Posterior cingulate gyrus (tissue), 11 donors: ENCODE measurements around the gene TSKU.

Experiments
- DNase-seq, 10 donors: peaks; one replicate each; pipeline versions ENCODE4 v3.0.0 to v3.0.0-alpha.2; 2020 to 2021; ENCODE audit warnings: mixed read lengths in 3 of 10
- intact Hi-C: fragments of 100-400 bp; cut with DNase I; formaldehyde crosslinking; loops from one replicate; pipeline ENCODE4 v1.15.1; 2023

The TSKU gene

DNA sequence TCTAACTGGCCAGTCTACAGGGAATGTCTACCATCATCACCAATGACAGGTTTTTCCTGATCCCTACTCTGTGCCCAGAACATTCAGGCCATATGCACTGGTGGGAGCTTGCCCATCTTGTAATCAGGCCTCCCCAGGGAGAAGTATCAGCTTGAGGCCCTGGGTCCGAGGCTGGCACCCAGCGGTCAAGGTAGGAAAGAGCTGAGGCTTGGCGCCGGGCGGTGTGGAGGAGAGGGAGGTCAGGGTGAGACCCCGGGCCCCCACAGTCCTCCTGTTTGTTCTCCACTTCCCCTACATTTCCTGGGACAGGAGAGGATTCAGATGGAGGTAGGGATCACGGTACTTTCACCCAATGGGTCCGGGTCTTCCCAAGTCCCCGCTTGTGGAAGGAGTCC is 15.5 kb downstream of the TSKU start:
- peak in 1 of 10 donors; percentile 66 for DNase-seq

DNA sequence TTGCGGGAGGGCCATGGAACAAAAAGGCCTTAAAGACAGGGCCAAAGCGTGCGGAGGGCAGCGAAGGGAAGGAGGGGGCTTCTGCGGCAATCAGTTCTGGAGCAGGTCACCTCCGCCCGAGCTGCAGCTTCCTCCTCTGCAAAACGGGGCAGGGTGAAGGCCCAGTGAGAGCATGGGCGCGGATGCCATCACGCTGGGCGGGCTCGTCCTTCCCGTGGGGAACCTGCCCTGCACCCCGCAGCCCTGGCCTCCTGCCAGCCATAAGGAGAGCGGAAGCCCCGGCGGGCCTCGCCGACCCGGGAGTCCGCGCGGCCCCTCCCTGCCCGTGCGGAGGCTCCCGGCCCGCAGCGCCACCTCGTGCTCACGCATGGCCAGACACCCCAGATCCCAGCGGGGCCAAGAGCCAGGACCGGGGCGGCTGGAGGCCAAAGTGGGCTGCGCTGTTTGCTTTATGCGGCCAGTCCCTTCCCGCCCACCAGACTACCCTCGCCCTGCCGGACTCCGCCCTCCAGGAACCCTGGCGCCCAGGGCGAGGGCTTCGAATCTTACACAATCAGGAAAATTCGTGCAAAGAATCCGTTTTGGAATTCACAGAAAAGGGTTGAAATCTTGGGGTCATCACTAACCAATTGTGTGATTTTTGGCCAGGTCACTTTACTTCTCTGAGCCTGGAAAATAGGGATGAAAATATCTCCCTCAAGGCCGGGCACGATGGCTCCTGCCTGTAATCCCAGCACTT is 16.1 kb downstream of the TSKU start:
- peak; percentile 67 to 97 (median 78) for DNase-seq
- intact Hi-C loops, result loop anchor here (1.0 kb wide), 1 partner anchor 65 kb away; no protein-coding TSS in a partner anchor

More for the DNA sequence above, 15.5 kb downstream of the TSKU start:
- intact Hi-C loops, result loop anchor here (1.0 kb wide), 1 partner anchor 64 kb away; no protein-coding TSS in a partner anchor

DNA sequence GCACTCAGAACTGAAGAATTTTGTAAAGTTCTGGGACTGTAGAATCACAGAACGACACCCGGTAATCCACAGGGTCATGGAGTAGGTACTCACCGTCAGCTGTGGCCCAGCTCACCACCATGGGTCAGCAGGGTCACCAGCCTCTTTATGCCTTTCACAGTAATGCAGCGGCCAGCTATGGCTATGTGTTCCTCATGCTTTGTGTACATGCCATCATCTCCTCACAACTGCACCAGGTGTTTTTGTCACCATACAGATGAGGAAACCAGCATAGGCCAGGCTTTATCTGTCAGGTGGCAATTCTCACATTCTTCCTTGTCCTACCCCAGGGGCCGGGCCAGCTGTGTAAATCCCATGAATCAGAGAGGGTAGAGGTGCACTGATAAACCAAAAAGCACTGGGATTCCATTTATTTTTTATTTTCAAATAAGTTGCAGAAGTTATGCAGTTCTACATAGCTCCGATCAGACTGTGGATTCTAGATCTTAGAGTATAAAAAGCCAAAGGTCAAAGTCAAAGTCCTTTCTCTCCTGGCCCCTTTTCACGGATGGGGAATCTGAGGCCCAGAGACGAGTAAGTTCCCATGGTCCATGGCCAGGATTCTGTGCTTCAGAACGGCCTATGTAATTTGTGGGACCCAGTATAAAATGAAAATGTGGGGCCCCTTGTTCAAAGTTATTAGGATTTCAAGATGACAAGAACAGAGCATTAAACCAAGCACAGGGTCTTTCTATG is 17.5 kb downstream of the TSKU start:
- intact Hi-C loops, result no loop called here
- peak in 1 of 10 donors; percentile 10 for DNase-seq

DNA sequence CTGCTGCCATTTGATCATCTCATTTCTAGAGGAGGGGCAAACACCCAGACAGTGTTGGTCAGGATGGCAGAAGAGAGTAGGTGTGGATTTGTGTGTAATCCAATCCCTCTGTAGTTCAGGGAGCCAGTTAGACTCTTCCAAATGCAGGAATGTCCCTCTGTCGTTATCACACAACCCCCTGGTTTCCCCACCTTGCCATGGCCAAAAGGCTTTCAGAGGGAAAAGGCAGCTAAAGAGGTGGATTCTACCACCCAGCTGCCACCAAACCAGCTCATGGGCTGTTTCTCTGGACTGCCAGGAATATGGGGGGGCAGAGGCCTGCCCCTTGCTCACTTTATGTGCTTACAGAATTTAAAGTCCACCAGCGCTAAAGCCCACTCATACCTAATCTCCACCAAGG is 18.1 kb downstream of the TSKU start:
- intact Hi-C loops, result no loop called here
- DNase-seq, result no peak

DNA sequence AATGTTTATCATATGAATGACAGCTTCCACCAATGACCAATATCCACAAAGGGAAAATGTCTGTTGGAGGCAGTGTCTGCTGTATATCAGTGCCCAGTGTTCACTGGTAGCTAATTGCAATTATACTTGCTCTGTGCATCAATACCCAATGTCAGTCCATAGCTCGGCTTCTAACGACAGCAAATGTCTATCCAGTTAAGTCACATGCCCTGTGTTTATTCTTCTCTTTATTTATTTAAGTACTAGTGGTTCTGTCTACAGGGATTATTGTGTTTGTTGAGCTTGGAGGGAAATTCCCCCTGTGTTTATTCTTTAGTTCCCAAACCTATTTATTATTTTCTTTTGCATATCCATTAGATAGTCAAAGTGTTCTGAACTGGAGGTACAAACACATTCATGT is 18.6 kb downstream of the TSKU start:
- intact Hi-C loops, result no loop called here
- no peak for DNase-seq

DNA sequence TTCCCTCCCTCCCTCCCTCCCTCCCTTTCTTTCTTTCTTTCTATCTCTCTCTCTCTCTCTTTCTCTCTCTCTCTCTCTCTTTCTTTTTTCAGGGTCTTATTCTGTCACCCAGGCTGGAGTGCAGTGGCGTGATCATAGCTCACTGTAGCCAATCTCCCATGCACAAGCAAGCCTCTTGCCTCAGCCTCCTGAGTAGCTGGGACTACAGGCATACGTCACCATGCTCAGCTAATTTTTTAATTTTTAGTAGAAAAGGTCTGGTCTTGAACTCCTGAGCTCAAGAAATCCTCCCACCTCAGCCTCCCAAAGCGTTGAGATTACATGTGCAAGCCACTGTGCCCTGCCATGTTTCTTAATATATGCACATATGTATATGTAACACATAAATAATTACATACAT is 19.0 kb downstream of the TSKU start:
- DNase-seq, result no peak
- intact Hi-C loops, result no loop called here

DNA sequence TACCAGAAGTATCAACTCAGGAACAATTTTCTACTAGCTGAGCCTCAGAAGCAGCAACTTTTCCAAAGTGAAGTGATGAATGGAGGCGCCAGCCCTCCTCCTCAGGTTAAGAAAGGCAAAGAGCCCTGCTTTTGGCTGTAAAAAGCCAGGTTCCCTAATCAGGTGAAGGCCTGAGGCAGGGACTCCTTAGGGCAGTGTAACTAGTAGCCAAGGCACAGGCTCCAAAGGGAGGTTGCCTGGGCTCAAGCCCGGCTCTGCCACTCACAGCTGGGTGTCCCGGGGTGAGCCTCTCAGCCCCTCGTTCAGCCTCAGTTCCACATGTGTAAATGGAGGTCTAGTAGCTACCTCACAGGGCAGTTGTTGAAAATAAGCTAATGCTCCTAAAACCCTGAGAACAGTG is 19.5 kb downstream of the TSKU start:
- DNase-seq, result no peak
- intact Hi-C loops, result no loop called here

DNA sequence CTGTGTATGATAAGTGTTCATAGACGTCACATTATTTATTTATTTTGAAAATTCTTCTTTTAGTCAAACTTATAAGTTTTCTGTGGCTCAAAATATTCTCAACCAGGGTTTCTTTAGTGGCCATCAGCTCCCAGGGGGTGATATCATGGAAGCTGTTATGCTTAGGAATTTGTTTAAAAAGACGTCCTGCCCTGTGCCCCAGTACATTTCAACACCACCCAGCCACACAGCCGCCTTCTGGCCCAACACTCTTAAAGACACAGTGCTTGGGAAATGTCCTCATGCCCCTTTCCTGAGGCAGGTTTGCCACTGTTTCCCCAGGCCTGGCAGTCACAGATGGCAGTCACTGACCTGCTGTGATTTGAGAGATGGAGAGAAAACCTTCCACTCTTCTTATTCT is 19.9 kb downstream of the TSKU start:
- DNase-seq, result no peak
- intact Hi-C loops, result no loop called here

DNA sequence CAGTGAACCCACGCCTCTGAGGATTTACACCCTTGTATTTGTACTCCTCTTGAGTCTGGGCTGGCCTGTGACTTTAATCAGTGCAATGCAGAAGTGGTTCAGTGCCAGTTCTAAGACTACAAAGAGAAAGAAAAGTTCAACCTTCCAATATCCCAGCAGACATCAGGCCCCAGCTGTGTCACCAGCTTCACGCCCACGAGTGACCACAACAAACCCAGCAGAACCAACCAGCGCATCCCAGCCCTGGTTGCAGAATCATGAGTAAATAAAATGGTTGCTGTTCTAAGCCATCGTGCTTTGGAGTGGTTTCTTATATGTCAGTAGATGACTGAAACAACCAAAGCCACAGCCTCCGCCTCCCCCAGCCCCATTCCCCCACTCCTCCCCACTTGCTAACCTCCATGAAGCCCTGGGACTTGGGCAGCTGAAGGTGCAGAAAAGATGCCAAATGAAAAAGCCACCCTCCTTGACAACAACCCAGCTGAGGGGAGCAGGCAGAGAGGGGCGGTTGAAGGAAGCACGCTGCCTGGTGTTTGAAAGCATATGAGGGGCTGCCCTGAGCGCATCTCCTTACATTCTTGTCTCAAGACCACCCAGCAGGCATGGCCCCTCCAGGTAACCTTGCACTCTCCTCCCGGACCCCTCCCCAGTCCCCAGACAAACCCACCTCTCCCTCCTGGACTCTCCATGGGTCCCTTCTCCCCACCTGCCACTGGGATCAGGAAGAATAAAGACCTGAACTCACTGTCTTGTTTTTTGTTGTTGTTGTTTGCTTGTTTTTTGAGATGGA is 20.9 kb downstream of the TSKU start:
- DNase-seq, result peak in 1 of 10 donors; percentile 54
- intact Hi-C loops, result no loop called here

- DNase-seq, result peak in 1 of 10 donors; percentile 17
- intact Hi-C loops, result loop anchor here (5.0 kb wide), 2 partner anchors 57 to 242 kb away; partner anchors contain the start of gene ACER3
These were observed 22.2 kb downstream of the TSKU start for GRCh38 chr11:76805206-76805913.

GRCh38 chr11:76806131-76806530 is 23.0 kb downstream of the TSKU start:
- intact Hi-C loops, result loop anchor here (5.0 kb wide), 2 partner anchors 56 to 241 kb away; partner anchors contain the start of gene ACER3
- peak in 2 of 10 donors; percentile 13 to 84 for DNase-seq

DNA sequence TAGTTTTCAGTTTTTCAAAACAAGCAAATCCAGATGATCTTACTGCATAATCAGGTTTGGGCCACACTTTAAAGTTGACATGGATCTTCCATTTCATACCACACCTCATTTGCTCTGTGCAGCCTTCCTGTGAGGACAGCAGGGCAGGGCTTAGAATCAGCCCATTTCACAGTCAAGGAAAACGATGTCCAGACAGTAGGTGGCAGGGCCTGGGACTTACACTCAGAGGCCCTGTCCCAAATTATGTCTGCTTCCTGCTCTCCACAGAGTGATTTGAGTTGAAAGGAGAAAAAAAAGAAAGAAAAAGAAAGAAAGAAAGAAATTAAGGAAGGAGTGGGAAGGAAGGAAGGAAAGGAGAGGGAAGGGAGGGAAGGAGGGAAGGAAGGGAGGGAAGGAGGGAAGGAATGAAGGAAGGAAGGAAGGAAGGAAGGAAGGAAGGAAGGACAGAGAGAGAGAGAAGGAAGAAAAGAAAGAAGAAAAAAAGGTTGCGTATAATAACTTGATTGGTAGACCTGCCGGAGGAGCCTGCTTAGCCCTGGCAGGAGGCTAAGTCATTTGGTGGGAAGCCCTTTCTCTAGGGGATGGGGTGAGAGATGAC is 23.6 kb downstream of the TSKU start:
- DNase-seq, result peak in 1 of 10 donors; percentile 15
- intact Hi-C loops, result loop anchor here (1.0 to 5.0 kb wide), 3 partner anchors 56 to 241 kb away; partner anchors contain the start of gene ACER3

- peak; percentile 68 to 97 (median 88) for DNase-seq
- intact Hi-C loops, result loop anchor here (1.0 to 5.0 kb wide), 3 partner anchors 55 to 240 kb away; partner anchors contain the start of gene ACER3
These were observed 24.2 kb downstream of the TSKU start for GRCh38 chr11:76807206-76807875.

DNA sequence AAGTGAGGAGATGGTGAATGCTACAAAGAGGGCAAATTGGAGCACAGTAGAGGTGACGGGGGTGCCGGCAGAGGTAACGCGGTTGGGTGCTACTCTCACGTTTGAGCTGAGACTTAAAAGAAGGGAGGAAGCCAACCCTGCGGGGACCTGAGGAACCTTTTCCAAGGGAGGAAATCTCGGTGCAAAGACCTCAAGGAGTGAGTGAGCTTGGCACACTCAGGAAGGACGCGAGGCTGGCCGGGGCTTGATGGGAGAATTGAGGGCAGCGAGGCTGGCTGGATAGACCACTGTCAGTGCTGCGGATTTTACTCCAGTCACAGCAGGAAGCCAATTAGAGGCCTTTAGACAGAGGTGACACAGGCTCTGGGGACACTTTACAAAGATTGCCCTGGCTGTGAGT is 25.0 kb downstream of the TSKU start:
- DNase-seq, result peak in 1 of 10 donors; percentile 34
- intact Hi-C loops, result loop anchor here (5.0 kb wide), 2 partner anchors 54 to 239 kb away; partner anchors contain the start of gene ACER3

- DNase-seq, result no peak
- intact Hi-C loops, result loop anchor here (5.0 kb wide), 2 partner anchors 53 to 238 kb away; partner anchors contain the start of gene ACER3
These were observed 25.8 kb downstream of the TSKU start for GRCh38 chr11:76808996-76809395.

GRCh38 chr11:76810151-76810853 is 27.1 kb downstream of the TSKU start:
- peak in 3 of 10 donors; percentile 41 to 50 (median 49) for DNase-seq
- intact Hi-C loops, result no loop called here

DNA sequence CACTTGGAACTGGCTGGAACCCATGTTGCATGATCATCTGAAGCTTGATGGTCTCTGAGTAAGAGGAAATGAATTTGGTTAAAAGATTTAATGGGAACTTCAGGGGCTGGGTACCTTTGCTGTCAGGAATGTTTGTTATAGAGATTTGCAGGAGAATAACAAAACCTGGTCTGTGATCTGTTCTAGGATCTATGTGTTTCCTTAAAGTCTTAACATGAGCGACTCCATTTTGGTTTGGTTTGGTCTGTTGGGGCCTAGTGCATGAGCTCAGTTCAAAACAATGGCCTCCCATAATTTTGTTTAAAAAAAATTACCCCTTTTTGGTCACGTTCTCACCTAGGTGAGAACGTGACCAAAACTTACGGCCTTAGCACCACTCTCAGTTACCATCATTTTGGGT is 28.1 kb downstream of the TSKU start:
- no peak for DNase-seq
- intact Hi-C loops, result no loop called here

DNA sequence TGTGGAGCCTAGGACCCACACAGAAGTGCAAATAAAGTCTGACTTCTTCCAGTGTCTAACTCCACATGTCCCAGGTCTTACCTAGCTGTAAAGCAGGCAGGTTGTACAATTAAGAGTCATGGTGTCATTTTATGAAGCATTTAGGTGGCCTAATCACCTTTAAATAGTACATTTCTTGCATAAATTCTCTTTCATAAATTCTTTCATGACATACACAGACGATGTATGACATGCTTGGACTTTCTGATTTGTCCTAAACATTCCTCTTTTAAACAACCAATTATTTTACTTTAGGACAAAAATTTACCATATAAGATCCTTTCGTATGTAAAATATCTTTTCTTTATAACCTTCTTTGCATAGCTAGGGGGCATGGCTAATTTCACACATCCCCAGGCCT is 31.3 kb downstream of the TSKU start:
- intact Hi-C loops, result no loop called here
- DNase-seq, result no peak
